A549 (cell line): ENCODE results near the gene TRAF1. TPM values are rescaled to one million over a fixed set of nuclear protein-coding genes. Genes with fewer than 3 reads are reported as not detected.

Experiments used
- ATAC-seq, 2 experiments: fragments of 200-7000 bp in 1 of 2; fragments of >200 bp in 1 of 2; cut with Nextera tagmentation in 1 of 2; cut with Tn5 transposase in 1 of 2; 3 replicates each; pipeline versions ENCODE4 v1.8.0 to v1.9.1; 2018 to 2020; ENCODE audit warnings: mild to moderate bottlenecking in 1 of 2, moderate library complexity in 1 of 2
- CTCF ChIA-PET: fragments of 300-600 bp; sonication (Branson Sonifier 250); formaldehyde crosslinking; extraction: SDS; loops from one replicate; lab custom pipeline; 2021; ENCODE audit warnings: antibody characterized with exemption, inconsistent platforms; lab: Yijun Ruan, JAX
- POLR2A ChIA-PET: fragments of 350-600 bp; formaldehyde crosslinking; extraction: SDS; loops from one replicate; lab custom pipeline; 2021; ENCODE audit warnings: antibody characterized with exemption, inconsistent platforms; lab: Yijun Ruan, JAX
- DNase-seq, 2 experiments: peaks; one replicate each; pipeline versions ENCODE4 v3.0.0 to v3.0.0-alpha.2; 2011 to 2016; ENCODE audit warnings: low read depth in 1 of 2, low spot score in 1 of 2
- FAIRE-seq: peaks from 2 replicates; lab custom pipeline; 2011; peaks lifted over from hg19 to GRCh38; lab: Jason Lieb, UNC
- H3K27ac ChIP-seq, 2 experiments: fragments of >200 bp; sonication (Bioruptor Twin); formaldehyde crosslinking; 3 replicates each; pipeline ENCODE4 v1.5.1; 2016 to 2017
- H3K4me1 ChIP-seq: fragments of >200 bp; sonication (Bioruptor Twin); formaldehyde crosslinking; 3 replicates; pipeline ENCODE4 v1.6.1; 2016
- H3K4me2 ChIP-seq: fragments of >200 bp; sonication (Bioruptor Twin); formaldehyde crosslinking; 3 replicates; pipeline ENCODE4 v1.6.1; 2016
- H3K4me3 ChIP-seq: fragments of >200 bp; sonication (Bioruptor Twin); formaldehyde crosslinking; 3 replicates; pipeline ENCODE4 v1.5.1; 2016
- H3K9me3 ChIP-seq: fragments of >200 bp; sonication (Bioruptor Twin); formaldehyde crosslinking; 3 replicates; pipeline ENCODE4 v1.6.1; 2016
- CEBPB ChIP-seq, 2 experiments: fragments of >200 bp in 1 of 2; sonication (Bioruptor Twin) in 1 of 2; formaldehyde crosslinking in 1 of 2; IDR thresholded peaks; 2 replicates each; pipeline ENCODE4 v1.6.1; 2012 to 2016
- CHD4 ChIP-seq: fragments of 200-600 bp; sonication (generic); IDR thresholded peaks from 2 replicates; pipeline ENCODE4 v1.6.1; 2016; ENCODE audit warnings: antibody characterized with exemption, mild to moderate bottlenecking, borderline replicate concordance
- ELK1 ChIP-seq: fragments of 150-350 bp; IDR thresholded peaks from 2 replicates; pipeline ENCODE4 v1.6.1; 2014; ENCODE audit warnings: low read depth, mild to moderate bottlenecking, low read length
- FOSL2 ChIP-seq, 2 experiments: fragments of 450-650 bp in 1 of 2; fragments of >200 bp in 1 of 2; sonication (Bioruptor Twin) in 1 of 2; formaldehyde crosslinking; IDR thresholded peaks; 2 replicates each; pipeline versions ENCODE4 v1.5.0 to v1.6.1; 2016 to 2020; ENCODE audit warnings: mild to moderate bottlenecking in 1 of 2, moderate library complexity in 1 of 2
- FOXS1 ChIP-seq: fragments of 250-450 bp; sonication (Bioruptor Pico); IDR thresholded peaks from 2 replicates; pipeline ENCODE4 v1.5.0; 2020; ENCODE audit warnings: mild to moderate bottlenecking, moderate library complexity
- GATA3 ChIP-seq: IDR thresholded peaks from 2 replicates; pipeline ENCODE4 v1.6.1; 2012; ENCODE audit warnings: borderline replicate concordance
- HMGXB4 ChIP-seq: fragments of 250-450 bp; sonication (Bioruptor Pico); IDR thresholded peaks from 2 replicates; pipeline ENCODE4 v1.5.0; 2021; ENCODE audit warnings: mild to moderate bottlenecking, moderate library complexity, borderline replicate concordance
- HOXB13 ChIP-seq: fragments of 250-450 bp; sonication (Bioruptor Pico); IDR thresholded peaks from 2 replicates; pipeline ENCODE4 v1.5.0; 2020; ENCODE audit warnings: low read depth, mild to moderate bottlenecking, moderate library complexity
- HOXB5 ChIP-seq: fragments of 250-450 bp; sonication (Bioruptor Pico); IDR thresholded peaks from 2 replicates; pipeline ENCODE4 v1.5.0; 2020; ENCODE audit warnings: mild to moderate bottlenecking, moderate library complexity
- JUN ChIP-seq, 2 experiments: fragments of >200 bp; sonication (Bioruptor Twin); formaldehyde crosslinking; IDR thresholded peaks; 2 replicates in 1 of 2; 3 replicates in 1 of 2; pipeline ENCODE4 v1.6.1; 2016 to 2017
- KDM5A ChIP-seq: fragments of 200-600 bp; sonication (generic); IDR thresholded peaks from 2 replicates; pipeline ENCODE4 v1.6.1; 2016; ENCODE audit warnings: antibody characterized with exemption, mild to moderate bottlenecking
- MAZ ChIP-seq: fragments of 150-350 bp; IDR thresholded peaks from 2 replicates; pipeline ENCODE4 v1.6.1; 2014; ENCODE audit warnings: antibody characterized with exemption, low read depth, low read length, borderline replicate concordance
- MYC ChIP-seq: IDR thresholded peaks from 2 replicates; pipeline ENCODE4 v1.6.1; 2012; ENCODE audit warnings: mild to moderate bottlenecking, inconsistent platforms, low read length, improper control_type of control experiment, borderline replicate concordance
- NR3C1 ChIP-seq: fragments of >200 bp; sonication (Bioruptor Twin); formaldehyde crosslinking; IDR thresholded peaks from 3 replicates; pipeline ENCODE4 v1.6.1; 2017
- RCOR1 ChIP-seq: fragments of 150-350 bp; IDR thresholded peaks from 2 replicates; pipeline ENCODE4 v1.6.1; 2014; ENCODE audit warnings: antibody characterized with exemption, low read length, low read depth
- TP53 ChIP-seq: fragments of 250-450 bp; sonication (Bioruptor Pico); IDR thresholded peaks from 2 replicates; pipeline ENCODE4 v1.5.0; 2021; ENCODE audit warnings: mild to moderate bottlenecking, moderate library complexity
- USF2 ChIP-seq: fragments of 450-650 bp; IDR thresholded peaks from 2 replicates; pipeline ENCODE4 v1.6.1; 2014; ENCODE audit warnings: antibody characterized with exemption
- ZC3H11A ChIP-seq: fragments of 450-650 bp; IDR thresholded peaks from 2 replicates; pipeline ENCODE4 v1.6.1; 2014; ENCODE audit warnings: antibody characterized with exemption, mild to moderate bottlenecking
- ZSCAN20 ChIP-seq: fragments of 250-450 bp; sonication (Bioruptor Pico); IDR thresholded peaks from 2 replicates; pipeline ENCODE4 v1.8.0; 2022; ENCODE audit warnings: mild to moderate bottlenecking, moderate library complexity
- WGBS: methylation state at CpG from one replicate; pipeline ENCODE4 v1.1.6; 2017; ENCODE audit errors: missing lambda C conversion rate; 5-methylcytosine and 5-hydroxymethylcytosine counted together
- polyA plus RNA-seq, 4 experiments: library from polyadenylated mRNA; depleted of rRNA in 3 of 4; stranded (reverse); fragments of >200 nt; fragmentation: RNase III in 1 of 4; extraction: RNeasy Plus Mini Kit Qiagen cat#74134 plus additional on column Dnase treatment in 1 of 4; gene quantifications; 2 replicates in 3 of 4; 3 replicates in 1 of 4; pipeline ENCODE4 v1.2.3, GENCODE V29; 2011 to 2017

The TRAF1 gene
- polyA plus RNA-seq, 2 of the 4 experiments (the other 2 are of a cell fraction) = 2.0 to 3.4 TPM

GRCh38 chr9:120855827-120856670 is 70.5 kb downstream of the TRAF1 start:
- H3K27ac ChIP-seq = no peak overlapping the region
- FAIRE-seq (no peak), ATAC-seq (no peak), DNase-seq (no peak)
- no peaks in the 10 kb centered on the region for H3K9me3 ChIP-seq
- ChIA-PET CTCF (interaction anchor here (0.6 to 2.7 kb wide), 5 partner anchors 9 to 467 kb away, joined by 3 to 13 read pairs (median 3); no protein-coding TSS in a partner anchor), POLR2A (interaction anchor here (0.8 to 1.8 kb wide), 4 partner anchors 12 to 63 kb away, joined by 3 to 7 read pairs (median 4); partner anchors contain the start of gene FBXW2)
- H3K4me3 ChIP-seq = no peak overlapping the region
- H3K4me1 ChIP-seq = no peaks in the 10 kb centered on the region
- TF ChIP-seq CEBPB (IDR thresholded peaks at IDR 0.05) (no peak), CHD4 (no peak), FOSL2 (IDR thresholded peaks at IDR 0.05) (no peak), FOSL2 (CRISPR knock-in tag; IDR thresholded peaks at IDR 0.05) (no peak), GATA3 (no peak), JUN (IDR thresholded peaks at IDR 0.05) (no peak), ZC3H11A (no peak)
- TF ChIP-seq, all 56 proteins: peak for 0
- H3K4me2 ChIP-seq = no peak overlapping the region
- 96% methylated on average over 7 of the region's 7 CpGs for WGBS

GRCh38 chr9:120854596-120855327 is 71.8 kb downstream of the TRAF1 start:
- Histone ChIP-seq H3K4me1 (no peaks in the 10 kb centered on the region), H3K4me3 (no peak overlapping the region), H3K9me3 (no peaks in the 10 kb centered on the region), H3K4me2 (no peak overlapping the region), H3K27ac (no peak overlapping the region)
- 70% methylated on average over 3 of the region's 3 CpGs for WGBS
- TF ChIP-seq ZC3H11A = no peak
- TF ChIP-seq RCOR1 = no peak
- no peak for TF ChIP-seq FOXS1 (CRISPR knock-in tag)
- TF ChIP-seq MYC = no peak
- no peak for TF ChIP-seq USF2
- TF ChIP-seq HMGXB4 (CRISPR knock-in tag) = no peak
- no peak for TF ChIP-seq ZSCAN20 (CRISPR knock-in tag)
- no peak for TF ChIP-seq HOXB5 (CRISPR knock-in tag)
- TF ChIP-seq ELK1 = no peak
- no peak for TF ChIP-seq NR3C1
- TF ChIP-seq MAZ = no peak
- no peak for TF ChIP-seq KDM5A
- TF ChIP-seq HOXB13 = no peak
- TF ChIP-seq TP53 = no peak
- TF ChIP-seq JUN (IDR thresholded peaks at IDR 0.05) = no peak
- ChIA-PET POLR2A (interaction anchor here (0.8 kb wide), 1 partner anchor 61 kb away, joined by 3 read pairs; the partner anchor contains the start of gene FBXW2), CTCF (interaction anchor here (0.9 to 1.1 kb wide), 2 partner anchors 10 to 81 kb away, joined by 3 read pairs; no protein-coding TSS in a partner anchor)
- no peak for DNase-seq
- ATAC-seq = no peak
- FAIRE-seq = no peak
